Activated CD4-positive, alpha-beta T cell treated with anti-CD3 and anti-CD28 coated beads, Interleukin-2, amount 50 U/mL, for 48 hours (primary cell): ENCODE results near the gene ARSK.
"Not testable (repeated sequence)": the region's sequence is repeated elsewhere in the genome, so short reads cannot be mapped to it uniquely, and the experiment has no call there.

Source experiments
- DNase-seq, 2 experiments: peaks; one replicate each; pipeline ENCODE4 v3.0.0-alpha.2; 2020

ARSK gene

DNA sequence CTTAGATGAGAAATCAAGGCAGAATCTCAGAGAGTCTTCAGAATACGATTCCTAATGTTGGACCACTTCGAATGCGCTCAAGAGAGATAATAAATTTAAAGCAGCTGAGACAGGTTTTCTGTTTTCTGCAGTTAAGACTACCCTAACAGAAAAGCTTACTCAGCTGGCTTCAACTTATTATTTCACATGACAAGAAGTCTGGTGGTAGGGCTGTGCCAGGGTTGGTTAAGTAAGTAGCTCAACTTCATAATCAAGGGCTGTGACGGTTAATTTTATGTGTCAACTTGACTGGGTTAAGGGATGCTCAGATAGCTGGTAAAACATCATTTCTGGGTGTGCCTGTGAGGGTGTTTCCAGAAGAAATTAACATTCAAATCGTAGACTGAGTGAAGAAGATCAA lies 68.8 kb downstream of the ARSK start:
- DNase-seq = no peak

DNA sequence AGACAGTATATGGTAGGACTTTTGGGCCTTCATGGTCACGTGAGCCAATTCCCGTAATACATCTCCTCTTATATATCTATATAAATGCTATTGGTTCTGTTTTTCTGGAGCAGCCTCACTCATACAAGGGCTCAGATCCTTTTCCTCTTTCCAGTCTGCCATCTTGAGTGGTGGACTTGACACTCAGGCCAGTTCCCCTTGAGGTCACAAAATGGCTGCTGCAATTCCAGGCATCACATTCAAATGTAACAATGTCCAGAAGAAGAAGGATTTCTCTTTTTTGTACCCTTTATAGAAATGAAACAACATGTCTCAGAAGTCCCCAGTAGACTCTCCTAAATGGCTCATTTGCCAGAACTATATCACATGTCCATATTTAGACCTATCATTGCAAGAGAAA lies 69.5 kb downstream of the ARSK start:
- DNase-seq = no peak

DNA sequence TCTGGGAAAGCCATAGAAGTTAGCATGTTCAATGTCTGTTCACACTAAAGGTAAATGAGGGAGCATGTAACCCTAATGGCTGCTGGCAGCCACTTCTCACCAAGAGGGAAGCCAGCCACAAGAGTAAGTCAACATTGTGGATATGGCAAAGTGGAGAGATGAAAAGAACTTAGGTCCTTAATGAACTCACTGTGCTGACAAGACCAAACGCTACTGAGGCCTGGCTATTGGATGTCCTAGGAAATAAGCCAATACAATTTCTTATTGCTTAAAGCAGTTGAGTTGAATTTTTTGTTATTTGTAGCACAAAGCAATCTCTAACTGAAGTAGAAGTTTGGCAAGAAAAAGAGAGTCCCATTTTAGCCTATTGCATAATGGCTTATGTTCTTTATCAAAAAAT lies 71.8 kb downstream of the ARSK start:
- no peak for DNase-seq

DNA sequence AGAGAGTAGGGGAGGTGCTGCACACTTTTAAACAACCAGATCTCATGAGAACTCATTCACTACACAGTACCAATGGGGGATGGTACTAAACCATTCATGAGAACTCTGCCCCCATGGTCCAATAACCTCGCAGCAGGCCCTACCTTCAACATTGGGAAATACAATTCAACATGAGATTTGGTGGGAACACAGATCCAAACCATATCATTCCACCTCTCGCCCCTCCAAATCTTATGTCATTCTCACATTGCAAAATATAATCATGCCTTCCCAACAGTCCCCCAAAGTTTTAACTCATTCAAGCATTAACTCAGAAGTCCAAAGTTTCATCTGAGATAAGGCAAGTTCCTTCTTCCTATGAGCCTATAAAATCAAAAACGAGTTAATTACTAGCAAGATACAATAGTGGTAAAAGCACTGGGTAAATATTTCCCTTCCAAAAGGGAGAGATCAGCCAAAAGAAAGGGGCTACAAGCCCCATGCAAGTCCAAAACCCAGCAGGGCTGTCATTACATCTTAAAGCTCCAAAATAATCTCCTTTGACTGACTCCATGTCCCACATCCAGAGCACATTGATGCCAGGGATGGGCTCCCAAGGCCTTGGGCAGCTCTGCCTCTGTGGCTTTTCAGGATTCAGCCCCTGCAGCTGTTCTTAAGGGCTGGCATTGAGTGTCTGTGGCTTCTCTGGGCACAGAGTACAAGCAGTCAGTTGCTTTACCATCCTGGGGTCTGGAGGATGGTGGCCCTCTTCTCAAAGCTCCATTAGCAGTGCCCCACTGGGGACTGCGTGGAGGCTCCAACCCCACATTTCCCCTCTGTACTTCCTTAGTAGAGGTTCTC lies 73.3 kb downstream of the ARSK start:
- no peak for DNase-seq

DNA sequence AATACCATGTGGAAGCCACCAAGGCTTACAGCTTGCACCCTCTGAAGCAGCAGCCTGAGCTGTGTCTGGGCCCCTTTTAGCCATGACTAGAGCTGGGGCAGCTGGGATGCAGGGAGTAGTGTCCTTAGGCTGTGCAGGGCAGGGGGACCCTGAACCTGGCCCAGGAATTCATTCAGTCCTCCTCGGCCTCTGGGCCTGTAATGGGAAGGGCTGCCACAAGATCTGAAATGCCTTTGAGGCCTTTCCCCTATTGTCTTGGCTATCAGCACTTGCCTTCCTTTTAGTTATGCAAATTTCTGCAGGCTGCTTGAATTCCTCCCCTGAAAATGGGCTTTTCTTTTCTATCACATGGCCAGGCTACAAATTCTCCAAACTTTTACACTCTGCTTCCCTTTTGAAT lies 74.0 kb downstream of the ARSK start:
- DNase-seq = no peak

DNA sequence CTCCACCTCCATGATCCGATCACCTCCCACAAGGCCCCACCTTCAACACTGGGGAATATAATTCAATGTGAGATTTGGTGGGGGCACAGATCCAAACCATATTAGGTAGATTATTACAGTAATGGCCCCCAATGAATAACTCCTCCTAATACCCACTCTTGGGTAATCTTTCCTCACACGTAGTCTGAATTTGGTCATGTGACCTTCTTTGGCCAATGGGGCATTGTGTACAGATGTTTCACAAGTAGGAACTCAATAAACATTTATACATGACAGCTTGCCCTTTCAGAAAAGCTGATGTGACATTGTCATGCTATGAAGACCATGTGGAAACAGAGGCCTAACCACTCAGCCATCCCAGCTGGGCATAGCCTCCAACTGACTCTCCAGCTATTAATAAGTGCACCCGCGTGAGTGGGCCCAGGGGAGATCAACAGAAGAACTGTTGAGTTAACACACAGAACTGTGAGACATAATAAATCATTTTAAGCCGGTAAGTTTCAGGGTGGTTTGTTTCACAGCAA lies 75.6 kb downstream of the ARSK start:
- DNase-seq = no peak

DNA sequence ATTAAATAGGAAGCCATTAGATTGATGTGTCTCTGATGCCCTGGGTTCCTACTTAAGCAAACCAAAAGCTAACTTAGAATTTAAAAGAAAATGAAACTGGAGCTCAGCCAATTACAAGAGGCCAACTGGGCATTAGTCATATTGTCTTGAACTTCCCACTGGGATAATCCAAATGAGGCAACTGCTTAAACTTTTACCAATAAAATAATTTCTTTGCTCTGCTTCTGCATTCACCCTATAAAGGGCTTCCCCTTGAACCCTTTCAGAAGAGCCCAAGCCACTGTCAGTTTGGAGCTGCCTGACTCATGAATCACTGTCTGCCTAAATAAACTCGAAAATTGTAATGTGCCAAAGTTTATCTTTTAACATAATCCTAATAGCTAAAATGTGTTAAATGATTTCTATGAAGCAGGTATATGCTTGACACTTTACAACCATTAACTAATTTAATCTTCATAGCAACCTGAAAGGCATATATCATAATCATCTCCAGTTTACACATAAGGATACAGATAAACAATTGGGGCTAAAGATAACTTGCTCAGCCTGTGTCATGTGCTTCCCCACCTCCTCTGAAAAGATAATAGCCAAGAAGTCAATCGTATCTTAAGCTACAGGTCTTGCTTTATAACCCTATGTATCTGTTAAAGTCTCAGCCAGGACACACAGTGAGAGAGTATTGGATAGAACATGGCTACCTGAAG lies 76.5 kb downstream of the ARSK start:
- no peak for DNase-seq

DNA sequence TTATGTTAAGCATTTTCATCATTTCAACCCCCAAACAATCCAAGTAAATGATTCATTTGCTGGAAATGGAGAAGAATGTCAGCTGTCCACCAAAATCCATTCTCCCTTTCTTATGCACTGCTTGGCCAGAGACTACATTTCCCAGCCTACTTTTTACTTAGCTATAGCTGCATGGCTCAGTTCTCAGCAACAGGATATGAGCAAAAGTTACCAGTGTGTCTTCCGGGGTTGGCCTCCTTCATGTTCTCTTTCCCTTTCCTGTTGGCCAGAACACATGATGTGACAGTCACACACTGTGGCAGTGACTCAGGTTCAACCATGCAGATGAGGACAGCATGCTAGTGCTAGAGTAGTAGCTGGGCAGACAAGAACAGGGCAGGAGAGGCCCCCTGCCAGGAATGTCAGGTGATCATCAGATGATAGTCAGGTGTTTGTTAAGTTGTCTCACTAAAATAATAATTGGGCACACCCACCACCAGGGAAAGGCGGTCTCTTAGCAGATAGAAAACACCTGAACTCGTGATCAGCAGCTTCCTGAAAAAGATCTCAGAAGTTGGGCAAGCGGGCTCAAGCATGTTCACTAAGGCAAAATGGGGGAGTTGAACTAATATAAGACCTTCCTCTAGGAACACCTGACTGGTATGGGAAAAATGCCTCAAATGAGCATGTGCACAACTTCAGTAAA lies 77.2 kb downstream of the ARSK start:
- DNase-seq = peak; percentile 67 to 72

DNA sequence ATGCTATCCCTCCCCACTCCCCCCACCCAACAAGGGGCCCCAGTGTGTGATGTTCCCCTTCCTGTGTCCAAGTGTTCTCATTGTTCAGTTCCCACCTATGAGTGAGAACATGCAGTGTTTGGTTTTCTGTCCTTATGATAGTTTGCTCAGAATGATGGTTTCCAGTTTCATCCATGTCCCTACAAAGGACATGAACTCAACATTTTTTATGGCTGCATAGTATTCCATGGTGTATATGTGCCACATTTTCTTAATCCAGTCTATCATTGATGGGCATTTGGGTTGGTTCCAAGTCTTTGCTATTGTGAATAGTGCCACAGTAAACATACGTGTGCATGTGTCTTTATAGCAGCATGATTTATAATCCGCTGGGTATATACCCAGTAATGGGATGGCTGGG lies 78.0 kb downstream of the ARSK start:
- DNase-seq = not testable (repeated sequence)

DNA sequence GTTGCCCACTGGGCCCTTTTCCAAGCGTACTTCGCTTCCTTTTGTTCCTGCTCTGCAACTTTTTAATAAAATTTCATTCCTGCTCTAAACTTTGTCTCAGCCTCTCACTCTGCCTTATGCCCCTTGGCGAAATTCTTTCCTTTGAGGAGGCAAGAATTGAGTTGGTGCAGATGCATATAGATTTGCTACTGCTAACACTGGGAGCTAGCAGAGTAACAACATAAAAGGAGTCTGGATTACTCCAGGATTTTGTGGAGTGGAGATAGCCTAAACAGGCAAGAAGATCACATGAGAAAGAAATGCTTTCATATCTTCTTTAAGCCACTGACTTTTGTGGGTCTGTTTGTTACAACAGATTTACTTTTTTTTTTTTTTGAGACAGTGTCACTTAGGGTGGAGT lies 78.8 kb downstream of the ARSK start:
- no peak for DNase-seq

DNA sequence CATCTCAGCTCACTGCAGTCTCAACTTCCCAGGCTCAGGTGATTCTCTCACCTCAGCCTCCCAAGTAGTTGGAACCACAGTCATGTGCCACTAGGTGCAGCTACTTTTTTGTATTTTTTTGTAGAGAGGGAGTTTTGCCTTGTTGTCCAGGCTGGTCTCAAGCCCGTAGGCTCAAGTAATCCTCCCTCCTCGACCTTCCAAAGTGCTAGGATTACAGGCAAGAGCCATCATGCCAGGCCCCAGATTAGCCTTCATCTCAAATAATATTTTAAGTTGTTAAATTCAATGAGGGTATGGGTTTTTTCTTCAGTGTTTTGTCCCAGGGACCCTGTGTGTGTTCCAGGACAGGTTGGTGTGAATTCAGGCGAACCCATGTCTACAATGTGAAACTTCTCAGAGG lies 79.2 kb downstream of the ARSK start:
- no peak for DNase-seq

DNA sequence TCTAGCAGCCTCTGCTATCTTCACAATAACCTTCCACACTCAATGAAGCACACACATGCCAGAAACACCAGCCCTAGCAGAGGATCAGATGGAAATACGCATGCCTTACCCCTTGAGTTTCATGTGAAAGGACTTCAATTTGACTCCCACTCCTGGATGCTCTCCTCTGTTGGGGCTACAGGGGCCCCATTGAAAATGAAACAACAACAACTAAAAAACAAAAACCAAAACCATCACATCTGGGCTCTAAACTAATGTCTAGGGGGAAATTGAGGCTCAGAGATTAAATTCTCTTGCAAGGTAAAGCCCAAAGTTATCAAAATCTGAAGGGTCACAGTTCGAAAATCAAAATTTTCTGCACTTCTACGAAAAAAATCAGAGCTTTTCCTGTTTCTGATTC lies 83.7 kb downstream of the ARSK start:
- DNase-seq = no peak

DNA sequence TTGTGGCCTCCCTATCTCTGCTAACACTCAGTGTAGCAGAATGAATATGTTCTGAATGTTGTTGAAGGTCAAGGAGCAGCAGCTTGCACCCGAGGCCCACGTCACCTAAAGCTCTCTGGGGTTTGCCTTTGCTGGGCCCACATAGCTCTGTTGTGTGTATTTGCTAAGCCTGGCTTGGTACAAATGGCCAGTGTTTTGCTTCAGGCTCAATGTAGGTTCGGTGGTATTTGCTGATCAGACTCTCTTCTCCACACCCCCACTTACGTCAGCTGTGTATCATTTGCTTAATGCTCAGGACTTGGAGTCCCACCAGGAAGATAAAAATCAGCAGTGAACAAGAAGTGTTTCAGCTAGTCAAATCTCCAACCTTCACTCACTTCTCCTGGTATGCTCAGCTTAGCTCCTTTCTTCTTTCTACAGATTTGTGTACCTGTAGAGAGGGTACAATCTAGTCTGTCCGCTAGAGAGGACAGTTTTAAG lies 86.9 kb downstream of the ARSK start:
- no peak for DNase-seq

DNA sequence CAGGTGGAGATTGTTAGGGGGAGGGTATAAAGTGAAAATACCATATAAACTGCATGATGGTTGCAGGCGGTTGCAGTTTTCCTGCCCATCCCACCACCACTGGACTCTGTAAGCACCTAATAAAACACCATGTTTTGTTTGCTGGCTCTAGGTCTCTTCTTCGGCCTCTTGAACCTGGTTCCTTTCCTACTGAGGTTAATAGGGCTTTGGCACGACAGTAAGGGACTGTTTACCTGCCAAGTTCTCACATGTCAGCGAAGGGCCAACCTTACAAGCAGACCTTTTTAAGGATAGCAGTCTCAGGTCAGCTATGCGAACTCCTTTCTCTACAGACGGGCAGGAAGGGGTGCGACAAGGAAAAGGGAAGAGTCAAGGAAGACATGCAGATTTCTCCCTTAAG lies 88.3 kb downstream of the ARSK start:
- DNase-seq = no peak

DNA sequence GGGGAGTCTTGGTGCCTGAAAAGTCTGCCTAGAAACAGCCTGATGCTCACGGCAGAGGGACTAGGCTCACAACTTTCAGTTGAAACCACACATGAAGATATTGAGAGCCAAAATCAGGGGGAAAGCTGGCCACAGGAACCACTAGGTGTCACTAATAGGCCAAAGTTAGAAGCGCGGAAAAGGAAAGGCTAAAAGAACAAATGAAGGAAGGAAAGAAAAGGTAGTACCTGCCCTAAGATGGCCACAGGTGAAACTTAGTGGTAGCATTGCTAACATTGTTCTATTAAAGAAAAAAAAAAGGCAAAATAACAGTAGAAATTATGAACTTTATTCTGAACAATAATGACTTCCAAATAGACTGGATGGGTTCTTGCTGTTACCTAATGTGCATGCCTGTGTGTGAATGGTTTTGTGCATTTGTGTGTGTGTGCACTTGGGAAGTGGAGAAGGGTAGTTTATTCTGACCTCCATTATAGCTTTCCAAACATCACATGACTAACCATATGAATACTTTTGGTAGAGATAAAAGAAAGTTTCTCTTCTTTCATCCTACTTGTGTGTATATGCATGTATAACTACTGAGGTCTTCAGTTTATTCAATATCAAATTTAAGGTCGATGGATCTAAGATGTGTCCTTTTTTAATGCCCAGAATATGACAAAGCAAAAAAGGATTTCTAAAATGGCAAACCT lies 89.6 kb downstream of the ARSK start:
- DNase-seq = peak; percentile 49 to 58

DNA sequence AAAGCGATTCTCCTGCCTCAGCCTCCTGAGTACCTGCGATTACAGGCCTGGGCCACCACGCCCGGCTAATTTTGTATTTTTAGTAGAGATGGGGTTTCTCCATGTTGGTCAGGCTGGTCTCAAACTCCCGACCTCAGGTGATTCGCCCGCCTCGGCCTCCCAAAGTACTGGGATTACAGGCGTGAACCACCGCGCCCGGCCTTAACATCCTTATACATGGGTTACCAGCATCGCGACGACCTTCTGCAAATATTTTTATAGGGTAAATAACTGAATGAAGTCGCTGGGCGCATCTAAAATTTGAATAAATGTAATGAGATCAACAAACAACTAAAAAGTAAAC lies 91.3 kb downstream of the ARSK start:
- DNase-seq = not testable (repeated sequence)

DNA sequence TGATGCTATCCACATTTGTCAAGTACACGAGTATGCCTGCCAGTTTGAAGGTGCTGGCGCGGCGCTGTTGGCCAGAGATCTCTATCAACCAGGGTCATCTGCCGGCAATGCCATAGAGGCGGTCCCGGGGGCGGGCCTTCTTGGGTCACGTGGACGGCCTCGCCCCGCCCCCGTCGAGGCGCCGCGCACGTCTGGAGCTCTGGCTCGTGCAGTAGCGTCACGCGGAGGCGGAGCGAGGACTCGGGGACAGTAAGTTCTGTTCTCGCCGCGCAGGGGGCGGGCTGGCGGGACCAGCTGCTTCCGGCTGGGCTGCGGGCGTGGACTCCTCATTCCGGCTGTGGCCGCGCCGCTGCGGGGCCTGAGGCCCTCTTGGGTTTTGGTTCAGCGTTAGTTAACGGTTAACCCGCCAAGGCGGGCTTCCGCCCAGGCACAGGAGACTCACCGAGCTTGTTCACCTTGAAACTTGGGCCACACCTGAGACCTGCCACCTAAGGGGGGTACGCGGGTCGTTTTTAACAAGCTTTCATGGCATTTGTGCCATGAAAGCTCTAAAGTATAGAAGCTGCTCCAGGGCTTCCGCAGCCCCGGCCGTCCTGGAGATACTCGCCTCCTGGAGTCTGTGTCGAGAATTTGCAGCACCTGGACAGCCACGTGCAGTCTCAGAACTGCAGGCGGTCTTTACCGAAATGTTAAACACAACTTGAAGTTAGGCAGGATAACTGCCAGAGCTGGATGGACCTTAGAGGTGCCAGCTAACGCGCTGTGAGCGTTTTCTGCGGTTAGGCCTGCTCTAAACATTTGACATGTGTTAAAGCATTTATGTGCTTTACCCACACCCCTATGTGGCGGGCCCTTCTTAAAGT lies 91.9 kb downstream of the ARSK start, which contains the start of gene RFESD:
TSS of gene RFESD (plus strand) at position 209 of the 863 bp plus-strand sequence. CDS start 5,495 bp downstream, outside the sequence.
- peak; percentile 97 to 98 for DNase-seq

DNA sequence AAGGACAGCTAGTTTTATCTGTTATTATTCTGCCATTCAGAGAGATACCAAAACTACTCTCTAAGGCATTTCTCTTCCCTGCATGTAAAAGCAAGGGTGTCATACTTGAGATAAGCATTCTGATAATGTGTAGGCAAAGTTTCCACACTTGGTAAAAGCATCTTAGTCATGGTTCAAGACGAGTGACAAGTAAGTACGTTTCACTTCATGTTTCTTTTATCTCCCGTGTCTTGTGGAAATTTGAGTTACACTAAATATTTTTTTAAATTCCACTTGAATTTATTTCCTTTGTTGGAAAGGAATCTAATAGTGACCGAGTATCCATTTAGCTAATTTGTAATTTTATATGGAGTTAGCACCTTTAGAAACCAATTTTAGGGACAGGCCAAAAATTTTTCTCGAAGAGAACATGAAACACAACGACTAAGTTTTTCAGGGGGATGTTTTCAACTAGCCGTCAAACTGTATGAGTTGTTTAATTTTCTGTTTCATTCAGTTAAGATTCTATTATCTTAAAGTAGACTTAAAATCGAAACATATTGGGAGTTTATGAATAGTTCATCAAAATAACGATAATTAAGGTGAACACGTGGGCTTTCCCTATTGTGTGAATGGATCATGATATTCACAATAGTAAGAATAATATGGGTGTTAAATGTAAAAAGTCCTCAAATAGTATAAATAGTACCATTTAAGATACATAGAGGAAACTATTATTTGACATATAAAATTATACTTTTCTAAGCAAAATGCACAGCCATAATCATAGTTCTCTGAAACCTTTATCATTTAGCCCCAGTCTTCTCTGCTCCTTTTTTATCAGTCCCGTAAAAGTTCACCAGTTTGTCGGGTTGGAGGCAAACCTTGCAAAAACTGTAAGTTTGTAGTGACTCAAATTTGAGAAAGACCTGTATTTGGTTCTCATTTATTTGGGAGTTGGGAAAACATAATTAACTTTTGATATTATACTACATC lies 93.3 kb downstream of the ARSK start:
- no peak for DNase-seq

DNA sequence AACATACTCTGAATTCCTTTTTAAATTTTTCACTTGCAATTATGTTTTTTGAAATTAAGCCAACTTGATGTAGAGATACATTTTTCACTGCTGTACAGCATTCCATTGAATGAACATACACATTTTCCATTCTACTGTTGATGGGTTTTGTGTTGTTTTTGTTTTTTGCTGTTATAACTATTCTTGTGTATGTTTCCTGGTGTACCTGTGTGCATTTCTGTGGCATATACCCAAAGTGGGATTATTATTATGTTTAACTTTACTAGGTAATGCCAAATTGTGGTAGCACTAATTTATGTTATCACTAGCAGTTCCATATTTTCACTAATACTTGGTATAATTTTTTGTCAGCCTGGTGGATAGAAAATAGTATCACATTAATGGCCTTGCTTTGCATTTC lies 94.4 kb downstream of the ARSK start:
- DNase-seq = no peak

DNA sequence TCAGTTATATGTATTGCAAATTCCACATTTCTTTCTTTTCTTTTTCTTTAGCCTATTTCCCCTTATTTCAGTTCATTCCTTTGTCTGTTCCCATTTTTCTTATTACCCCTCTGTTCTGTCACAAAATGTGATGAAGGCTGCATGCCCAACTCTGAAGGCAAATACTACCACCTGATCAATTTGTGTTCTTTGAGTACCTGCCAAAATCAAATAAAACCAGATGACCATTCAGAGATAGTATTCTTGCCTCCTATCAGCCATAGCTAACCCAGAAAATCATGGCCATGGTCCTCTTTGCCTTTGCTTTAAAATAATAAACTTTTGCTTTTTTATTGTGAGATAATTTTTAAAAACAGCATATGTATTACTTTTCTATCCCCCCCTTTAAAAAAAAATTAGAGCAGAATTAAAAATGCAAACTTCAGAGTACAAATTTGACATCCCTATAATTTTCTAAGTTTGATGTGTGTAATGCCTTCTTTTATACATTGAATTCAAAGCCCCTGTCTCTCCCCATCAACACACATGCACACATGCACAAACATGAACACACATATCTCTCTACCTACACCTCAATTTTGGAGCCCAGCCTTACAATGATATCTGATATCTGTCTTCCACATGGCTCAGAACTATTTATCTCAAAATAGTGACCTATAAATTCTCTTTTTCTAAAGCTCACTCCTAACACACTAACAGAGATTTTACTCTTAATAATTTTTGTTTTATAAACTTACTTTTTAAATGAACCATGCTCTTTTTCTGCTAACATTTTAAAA lies 95.1 kb downstream of the ARSK start:
- DNase-seq = no peak
